HL-60 (cell line): ENCODE data around the gene TNP2.
"Not testable (repeated sequence)": the region's sequence is repeated elsewhere in the genome, so short reads cannot be mapped to it uniquely, and the experiment has no call there.

Experiments
- GABPA ChIP-seq: IDR thresholded peaks from 2 replicates; pipeline ENCODE4 v1.6.1; 2012; ENCODE audit warnings: low read depth
- POLR2AphosphoS5 ChIP-seq: IDR thresholded peaks from 2 replicates; pipeline ENCODE4 v1.6.1; 2012; ENCODE audit warnings: low read depth
- REST ChIP-seq: IDR thresholded peaks from 2 replicates; pipeline ENCODE4 v1.6.1; 2012; ENCODE audit warnings: low read depth; ENCODE audit not compliant: insufficient replicate concordance
- SPI1 ChIP-seq: IDR thresholded peaks from 2 replicates; pipeline ENCODE4 v1.6.1; 2012; ENCODE audit warnings: low read depth, mild to moderate bottlenecking, borderline replicate concordance
- TF ChIP-seq, protein P1 (sequence below): IDR thresholded peaks from one replicate; pipeline ENCODE4 v1.5.1; 2011; ENCODE audit warnings: low read length, control low read depth, inconsistent platforms; ENCODE audit not compliant: insufficient read depth

- TF ChIP-seq, protein P1, sequence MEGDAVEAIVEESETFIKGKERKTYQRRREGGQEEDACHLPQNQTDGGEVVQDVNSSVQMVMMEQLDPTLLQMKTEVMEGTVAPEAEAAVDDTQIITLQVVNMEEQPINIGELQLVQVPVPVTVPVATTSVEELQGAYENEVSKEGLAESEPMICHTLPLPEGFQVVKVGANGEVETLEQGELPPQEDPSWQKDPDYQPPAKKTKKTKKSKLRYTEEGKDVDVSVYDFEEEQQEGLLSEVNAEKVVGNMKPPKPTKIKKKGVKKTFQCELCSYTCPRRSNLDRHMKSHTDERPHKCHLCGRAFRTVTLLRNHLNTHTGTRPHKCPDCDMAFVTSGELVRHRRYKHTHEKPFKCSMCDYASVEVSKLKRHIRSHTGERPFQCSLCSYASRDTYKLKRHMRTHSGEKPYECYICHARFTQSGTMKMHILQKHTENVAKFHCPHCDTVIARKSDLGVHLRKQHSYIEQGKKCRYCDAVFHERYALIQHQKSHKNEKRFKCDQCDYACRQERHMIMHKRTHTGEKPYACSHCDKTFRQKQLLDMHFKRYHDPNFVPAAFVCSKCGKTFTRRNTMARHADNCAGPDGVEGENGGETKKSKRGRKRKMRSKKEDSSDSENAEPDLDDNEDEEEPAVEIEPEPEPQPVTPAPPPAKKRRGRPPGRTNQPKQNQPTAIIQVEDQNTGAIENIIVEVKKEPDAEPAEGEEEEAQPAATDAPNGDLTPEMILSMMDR, result not testable (repeated sequence)
- TF ChIP-seq POLR2AphosphoS5, REST, GABPA, SPI1: not testable (repeated sequence)
These were observed 29.9 kb upstream of the TNP2 start for GRCh38 chr16:11298950-11299547.
